HTR-8/SVneo (cell line): ENCODE data around the gene PRR12.

ENCODE experiments used
- DNase-seq: peaks from one replicate; pipeline ENCODE4 v3.0.0; 2011; ENCODE audit warnings: low spot score, mixed read lengths; ENCODE audit not compliant: insufficient read length
- FAIRE-seq: peaks from 2 replicates; lab custom pipeline; 2011; peaks lifted over from hg19 to GRCh38; lab: Jason Lieb, UNC

PRR12 gene, protein sequence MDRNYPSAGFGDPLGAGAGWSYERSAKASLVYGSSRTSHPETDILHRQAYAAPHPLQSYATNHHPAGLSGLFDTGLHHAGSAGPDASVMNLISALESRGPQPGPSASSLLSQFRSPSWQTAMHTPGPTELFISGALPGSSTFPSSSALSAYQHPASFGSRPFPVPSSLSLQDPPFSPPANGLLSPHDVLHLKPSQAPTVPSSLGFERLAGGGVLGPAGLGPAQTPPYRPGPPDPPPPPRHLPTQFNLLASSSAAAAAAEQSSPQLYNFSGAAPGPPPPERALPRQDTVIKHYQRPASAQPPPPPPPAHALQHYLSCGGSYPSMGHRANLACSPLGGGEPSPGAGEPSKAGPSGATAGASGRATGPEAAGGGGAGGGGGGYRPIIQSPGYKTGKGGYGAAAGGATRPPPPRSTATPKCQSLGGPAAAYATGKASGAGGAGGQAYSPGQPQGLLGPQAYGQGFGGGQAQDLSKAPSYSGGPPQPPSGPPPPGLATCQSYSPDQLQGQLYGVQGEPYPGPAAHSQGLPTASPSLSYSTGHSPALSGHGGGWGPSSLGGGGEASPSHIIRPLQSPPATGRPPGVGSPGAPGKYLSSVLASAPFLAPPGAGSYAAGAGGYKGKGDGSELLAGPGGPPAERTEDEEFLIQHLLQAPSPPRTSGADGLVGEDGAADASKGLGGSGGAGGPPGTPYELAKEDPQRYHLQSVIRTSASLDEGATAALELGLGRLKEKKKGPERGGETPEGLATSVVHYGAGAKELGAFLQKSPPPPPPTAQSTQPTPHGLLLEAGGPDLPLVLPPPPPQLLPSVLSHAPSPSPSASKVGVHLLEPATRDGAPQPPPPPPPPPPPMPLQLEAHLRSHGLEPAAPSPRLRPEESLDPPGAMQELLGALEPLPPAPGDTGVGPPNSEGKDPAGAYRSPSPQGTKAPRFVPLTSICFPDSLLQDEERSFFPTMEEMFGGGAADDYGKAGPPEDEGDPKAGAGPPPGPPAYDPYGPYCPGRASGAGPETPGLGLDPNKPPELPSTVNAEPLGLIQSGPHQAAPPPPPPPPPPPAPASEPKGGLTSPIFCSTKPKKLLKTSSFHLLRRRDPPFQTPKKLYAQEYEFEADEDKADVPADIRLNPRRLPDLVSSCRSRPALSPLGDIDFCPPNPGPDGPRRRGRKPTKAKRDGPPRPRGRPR (N-terminal part only)

DNA sequence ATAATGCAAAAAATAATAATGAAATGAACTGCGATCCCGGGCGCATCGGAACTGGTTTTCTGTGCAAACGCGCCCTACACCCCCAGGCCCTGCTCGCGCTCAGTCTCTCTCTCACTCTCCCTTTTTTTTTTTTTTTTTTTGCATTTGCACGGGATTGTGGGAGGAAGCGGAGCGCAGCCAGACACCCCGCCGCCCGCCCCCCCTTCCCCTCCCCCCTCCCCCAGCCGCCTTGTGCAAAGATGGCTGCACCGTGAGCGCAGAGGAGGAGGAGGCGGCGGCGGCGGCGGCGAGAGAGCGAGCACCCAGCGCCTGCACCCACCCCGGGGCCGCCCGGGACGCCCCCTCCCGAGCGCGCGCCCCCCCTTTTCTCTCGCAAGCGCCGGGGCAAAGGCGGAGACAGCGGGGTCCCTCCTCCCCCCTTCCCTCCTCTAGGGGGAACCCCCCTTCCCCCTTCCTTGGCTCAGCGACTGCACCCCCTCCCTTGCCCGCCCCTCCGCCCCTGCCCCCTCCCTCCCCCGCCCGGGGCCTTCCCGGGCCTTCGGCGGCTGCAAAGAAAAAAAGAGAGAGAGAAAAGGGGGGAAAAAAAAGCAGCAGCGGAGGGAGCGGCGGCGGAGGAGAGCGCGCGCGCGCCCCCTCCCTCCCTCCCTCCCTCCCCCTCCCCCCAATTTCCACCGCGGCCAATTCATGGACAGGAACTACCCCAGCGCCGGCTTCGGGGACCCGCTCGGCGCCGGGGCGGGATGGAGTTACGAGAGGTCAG lies at the start of gene PRR12:
PRR12 (plus strand) TSS at position 212 of the 760 bp plus-strand sequence; CDS start at position 685, 473 bp downstream.
- DNase-seq (peak; percentile 80), FAIRE-seq (no peak)

DNA sequence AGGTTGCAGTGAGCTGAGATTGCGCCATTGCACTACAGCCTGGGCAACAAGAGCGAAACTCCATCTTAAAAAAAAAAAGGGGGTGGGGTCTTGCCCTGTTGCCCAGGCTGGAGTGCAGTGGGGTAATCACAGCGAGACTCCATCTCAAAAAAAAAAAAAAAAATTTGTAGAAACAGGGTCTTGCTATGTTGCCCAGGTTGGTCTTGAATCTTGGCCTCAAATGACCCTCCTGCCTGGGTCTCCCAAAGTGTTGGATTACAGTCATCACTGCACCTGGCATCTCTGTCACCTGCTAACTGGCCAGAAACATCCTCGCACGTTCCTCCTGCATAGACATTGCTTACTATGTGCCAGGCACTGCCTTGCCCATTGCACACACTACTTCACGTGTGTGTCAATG lies 49.1 kb upstream of the PRR12 start:
- FAIRE-seq: no peak
- no peak for DNase-seq

DNA sequence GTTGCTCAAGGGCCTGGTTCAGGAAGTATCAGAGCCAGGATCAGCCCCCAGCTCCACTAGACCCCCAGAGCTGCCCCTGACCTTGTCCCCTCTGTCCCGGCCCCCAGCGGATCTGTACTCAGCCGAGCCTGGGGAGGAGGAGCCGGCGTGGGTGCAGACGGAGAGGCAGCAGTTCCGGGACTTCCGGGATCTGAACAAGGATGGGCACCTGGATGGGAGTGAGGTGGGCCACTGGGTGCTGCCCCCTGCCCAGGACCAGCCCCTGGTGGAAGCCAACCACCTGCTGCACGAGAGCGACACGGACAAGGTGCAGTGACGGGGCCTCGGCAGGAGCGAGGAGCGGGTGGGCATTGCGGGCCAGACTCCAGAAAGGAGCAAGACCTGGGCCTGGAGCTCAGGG lies 48.5 kb upstream of the PRR12 start:
- no peak for FAIRE-seq
- DNase-seq: no peak

DNA sequence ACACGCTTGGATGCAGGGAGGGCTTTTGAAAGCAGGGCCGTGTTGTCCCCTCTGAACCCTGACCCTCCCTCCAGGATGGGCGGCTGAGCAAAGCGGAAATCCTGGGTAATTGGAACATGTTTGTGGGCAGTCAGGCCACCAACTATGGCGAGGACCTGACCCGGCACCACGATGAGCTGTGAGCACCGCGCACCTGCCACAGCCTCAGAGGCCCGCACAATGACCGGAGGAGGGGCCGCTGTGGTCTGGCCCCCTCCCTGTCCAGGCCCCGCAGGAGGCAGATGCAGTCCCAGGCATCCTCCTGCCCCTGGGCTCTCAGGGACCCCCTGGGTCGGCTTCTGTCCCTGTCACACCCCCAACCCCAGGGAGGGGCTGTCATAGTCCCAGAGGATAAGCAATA lies 48.0 kb upstream of the PRR12 start:
- DNase-seq: no peak
- no peak for FAIRE-seq

DNA sequence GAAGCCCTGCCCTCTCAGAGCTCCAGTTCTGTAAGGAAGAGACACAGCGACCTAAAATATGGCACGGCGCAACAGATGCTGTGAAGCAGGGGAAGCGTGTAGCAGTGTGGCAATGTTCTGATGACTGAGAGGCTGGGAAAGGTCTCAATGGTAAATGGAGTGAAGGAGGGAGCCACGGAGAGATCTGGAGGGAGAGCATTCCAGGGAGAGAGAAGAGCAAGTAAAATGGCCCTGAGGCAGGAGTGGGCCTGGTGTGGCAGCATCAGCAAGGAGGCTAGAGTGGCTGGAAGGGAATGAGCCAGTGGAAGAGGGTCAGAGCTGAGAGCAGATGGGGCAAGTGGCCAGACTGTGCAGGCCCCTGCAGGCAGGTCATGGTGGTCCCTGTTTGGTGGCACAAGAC lies 46.8 kb upstream of the PRR12 start:
- DNase-seq: no peak
- FAIRE-seq: no peak

DNA sequence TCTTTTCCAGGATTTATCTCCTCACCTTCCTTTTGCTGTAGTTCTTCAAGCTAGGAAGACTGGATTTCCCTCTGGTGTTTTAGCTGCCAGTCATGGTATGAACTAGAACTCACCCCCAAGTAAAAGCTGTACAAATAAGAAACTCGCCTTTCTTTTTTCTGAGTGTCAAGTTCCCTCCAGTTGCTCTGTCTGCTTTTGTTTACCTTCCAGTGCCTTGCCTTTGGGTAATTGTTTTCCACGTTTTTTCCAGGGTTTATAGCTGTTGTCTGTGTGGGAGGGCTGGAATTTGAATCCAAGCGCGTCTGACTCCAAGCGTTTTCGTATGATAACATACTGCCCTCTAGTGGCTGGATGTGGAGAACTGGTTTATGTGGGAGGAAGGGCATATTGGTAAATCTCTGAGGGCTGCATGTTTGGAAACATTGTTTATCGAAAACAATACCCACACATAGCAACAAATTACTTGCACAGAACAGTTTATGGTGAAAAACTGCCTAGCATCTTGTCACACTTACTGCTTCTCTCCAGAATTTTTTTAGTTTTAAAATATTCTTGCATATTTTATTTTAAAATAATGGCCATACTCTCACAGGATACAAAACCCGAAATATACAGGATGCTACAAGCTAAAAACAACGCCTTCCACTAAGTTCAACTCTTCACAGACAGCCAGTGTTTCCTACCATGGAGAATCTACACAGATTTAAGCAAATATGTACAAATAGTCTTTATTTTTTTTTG lies 44.0 kb upstream of the PRR12 start:
- FAIRE-seq (peak; percentile 77), DNase-seq (peak; percentile 85)

DNA sequence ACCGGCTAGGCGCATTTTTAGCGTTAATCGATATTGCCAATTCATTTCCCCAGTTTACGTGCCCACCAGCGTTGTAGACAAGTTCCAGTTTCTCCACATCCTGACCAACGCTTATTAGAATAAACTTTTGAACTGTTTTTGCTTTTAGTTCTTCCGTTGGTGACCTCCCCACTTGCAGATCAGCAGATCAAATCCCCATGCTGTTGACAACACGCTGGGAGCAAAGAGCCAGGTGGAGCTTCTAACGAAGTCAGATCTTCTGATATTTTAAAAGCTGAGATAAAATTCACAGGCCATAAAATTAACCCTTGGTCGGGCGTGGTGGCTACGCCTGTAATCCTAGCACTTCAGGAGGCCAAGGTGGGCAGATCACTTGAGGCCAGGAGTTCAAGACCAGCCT lies 41.9 kb upstream of the PRR12 start:
- DNase-seq (no peak), FAIRE-seq (no peak)

DNA sequence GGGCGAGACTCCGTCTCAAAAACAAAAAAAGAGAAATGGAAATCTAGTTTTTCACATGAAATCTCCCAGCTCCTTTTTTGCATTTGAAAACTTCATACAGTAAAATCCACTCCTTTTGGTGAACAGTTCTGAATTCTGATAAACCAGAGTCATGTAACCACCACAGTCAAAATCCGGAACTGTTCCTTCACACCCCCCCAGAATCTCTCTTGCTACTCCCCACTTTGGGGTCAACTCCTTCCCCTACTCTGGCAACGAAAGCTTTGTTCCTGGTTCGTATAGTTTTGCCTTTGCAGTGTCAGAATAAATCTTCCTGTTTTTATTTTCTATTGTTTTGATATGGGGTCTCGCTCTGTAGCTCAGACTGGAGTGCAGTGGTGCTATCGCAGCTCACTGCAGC lies 39.5 kb upstream of the PRR12 start:
- no peak for FAIRE-seq
- DNase-seq: no peak

DNA sequence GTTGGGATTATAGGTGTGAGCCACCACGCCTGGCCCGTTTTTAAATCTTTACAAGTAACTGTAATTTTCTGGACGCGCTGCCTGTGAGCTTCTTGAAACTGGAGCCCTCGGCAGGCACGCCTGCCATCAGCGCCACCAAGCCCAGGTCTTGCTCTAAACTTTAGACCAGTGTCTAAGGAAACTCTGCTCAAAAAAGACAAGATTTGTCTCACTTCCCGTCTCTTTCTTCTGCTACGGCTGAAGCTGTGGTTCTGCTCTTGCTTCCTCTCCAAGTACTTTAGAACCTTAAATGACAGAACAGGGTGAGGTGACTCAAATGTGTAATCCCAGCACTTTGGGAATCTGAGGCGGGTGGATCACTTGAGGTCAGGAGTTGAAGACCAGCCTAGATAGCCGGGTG lies 38.2 kb upstream of the PRR12 start:
- FAIRE-seq (no peak), DNase-seq (no peak)

DNA sequence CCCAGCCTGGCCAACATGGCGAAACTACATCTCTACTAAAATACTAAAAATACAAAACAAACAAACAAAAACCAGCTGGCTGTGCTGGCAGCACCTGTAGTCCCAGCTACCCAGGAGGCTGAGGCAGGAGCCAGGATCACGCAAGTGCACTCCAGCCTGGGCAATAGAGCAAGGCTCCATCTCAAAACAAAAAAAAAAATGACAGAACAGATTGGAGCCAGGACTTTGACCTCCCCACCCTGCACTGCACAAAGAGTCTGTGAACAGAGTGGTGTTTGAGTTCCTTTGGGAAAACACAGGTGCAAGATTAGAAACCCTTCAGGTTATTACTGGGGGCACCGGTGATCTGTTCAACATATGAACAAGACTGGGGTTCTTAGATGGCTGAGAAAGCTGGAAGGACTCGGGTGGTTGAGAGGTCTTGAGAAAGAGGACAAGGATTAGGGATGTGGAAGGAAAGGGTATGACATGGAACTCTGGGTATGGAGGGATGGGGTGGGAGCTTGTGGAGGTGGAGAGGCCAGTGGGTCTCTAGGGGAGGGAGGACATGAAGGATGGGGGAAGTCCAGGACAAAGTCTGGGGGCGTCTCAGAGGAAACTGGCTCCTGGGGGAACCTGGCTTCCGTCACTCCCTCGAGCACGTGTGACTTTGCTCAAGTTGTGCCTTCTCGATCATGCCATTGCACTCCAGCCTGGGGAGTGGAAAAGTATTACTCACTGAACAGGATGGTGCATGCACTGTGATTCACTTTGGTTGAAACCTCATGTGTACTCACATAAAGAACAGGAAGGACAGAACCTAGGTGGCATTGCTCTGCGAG lies 37.3 kb upstream of the PRR12 start:
- peak; percentile 20 for FAIRE-seq
- no peak for DNase-seq

DNA sequence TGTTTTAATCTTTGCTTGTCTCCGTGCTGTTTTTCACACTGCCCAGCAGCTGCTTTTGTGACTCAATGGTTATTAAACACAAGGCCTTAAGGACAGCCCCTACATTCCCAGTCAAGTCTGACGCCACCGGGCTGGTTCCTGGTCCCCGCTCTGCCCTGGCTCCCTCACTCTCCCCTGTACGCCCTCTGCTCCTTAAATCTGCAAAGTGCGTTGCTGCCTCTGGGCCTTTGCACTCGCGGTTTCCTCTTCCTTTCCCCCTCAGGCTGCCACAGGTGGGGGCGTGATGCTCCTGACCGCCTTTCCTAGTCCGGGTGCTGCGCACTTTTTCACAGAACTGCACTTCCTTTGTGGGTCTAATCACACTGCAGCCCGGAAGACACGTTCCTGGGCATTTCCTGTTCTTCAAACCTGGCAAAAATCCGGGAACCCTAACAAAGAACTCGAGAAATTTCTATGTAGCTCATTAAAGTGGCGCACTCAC lies 36.2 kb upstream of the PRR12 start:
- DNase-seq (no peak), FAIRE-seq (no peak)

DNA sequence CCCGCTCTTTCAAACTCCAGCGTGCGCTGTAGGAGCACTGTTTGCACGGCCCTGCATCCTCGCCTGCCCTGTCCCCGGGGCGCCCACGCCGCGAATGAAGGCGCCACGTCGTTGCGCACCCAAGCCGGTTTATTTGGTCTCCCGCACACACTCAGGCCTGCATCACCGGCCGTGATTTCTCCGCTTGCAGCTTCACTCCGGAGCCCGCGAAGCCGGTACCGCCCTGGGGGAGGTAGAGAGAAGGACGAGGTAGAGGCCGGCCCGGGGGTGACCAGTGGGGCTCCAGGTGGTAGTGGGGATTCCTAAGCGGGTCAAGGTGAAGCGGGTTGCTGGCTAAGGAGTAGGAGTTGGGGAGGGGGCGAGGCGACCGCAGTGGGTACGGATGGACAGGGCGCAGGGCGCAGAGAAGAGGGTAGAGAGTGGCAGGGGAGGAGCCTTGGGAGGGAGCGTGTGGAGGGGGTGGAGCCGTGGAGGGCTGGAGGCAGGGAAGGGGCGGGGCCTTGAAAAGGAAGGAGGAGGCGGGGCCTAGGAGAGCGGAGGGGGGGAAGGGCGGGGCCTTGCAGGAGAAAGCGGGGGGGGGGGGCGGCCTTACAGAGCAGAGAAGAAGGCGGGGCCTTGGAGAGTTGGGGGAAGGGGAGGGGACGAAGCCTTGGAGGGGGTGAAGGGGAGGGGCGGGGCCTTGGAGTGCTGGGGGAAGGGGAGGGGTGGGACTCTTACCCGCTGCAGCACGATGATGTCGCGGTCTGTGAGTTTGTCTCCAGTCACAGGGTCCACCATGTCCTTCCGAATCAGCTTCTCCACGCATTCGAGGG lies 35.2 kb upstream of the PRR12 start:
- FAIRE-seq (no peak), DNase-seq (no peak)

DNA sequence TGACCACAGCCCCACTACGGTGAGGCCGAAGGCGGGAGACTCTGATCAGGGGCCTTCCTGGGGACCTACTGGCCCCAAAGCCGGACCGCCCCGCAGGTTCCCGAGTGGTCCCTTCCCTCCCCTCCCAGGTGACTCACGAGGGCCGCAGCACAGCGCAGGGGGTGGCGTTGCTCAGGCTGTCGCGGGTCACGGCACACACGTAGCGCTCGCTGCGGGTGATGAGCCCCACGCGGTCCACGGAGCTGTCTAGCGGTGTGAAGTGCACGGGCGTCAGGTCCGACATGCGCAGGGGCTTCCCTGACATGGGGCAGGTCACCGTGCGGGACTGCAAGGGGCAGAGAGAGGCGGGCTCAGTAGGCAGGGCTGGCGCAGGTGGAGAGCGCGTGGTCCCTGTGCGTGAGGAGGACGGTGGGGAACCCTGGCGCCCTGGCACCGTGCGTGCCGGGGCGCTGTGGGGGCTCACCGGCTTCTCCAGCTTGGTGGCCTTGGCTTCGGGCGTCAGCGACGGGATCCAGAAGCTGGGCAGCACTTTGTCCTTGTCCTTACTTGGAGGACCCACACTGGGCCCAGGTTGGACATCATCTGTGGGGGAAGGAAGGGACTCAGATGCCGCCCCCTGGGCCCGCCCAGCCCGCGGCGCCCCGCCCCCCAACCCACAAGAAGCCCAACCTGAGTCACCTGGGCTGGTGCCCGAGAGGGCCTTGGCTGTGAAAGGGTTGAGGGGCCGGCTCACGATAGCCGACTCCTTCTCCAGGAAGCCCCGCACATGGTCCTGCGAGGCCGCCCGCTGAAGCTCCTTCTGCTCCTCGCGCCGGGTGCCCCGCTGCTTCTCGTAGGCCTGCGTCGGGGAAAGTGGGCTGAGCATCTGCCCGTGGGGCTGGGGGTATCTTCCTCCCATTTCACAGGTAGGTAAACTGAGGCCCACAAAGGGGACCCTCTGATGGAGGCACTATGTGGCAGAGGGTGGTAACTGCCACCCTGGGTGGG lies 34.3 kb upstream of the PRR12 start:
- FAIRE-seq (no peak), DNase-seq (no peak)

DNA sequence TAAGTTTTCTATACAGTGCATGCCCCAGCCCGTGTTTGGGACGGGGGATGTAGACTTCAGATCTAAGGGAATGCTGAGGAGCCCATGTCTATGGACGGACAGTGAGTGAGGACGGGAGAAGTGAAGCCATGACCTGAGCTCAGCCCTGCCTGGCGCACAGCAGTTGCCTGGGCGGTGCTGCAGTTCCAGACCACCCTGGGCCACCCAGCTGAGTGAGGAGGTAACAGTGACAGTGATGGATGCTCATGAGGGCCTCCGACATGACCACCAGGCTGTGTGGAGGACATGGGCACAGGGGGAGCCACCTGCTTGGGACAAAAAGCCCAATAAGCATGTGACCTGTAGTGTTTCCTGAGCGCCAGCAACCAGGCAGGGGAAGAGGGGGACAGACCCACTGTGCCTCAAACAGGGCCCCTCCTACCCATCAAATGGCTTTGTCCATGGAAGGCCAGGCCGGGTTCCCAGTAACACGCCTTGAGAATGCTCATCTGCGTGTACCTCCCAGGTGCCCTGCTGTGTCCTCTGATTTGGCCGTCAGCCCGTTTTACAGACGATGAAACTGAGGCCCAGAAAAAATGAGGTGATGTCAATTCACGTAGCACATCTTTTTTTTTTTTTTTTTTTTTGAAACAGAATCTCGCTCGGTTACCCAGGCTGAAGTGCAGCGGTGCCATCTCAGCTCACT lies 33.2 kb upstream of the PRR12 start:
- DNase-seq (no peak), FAIRE-seq (no peak)

DNA sequence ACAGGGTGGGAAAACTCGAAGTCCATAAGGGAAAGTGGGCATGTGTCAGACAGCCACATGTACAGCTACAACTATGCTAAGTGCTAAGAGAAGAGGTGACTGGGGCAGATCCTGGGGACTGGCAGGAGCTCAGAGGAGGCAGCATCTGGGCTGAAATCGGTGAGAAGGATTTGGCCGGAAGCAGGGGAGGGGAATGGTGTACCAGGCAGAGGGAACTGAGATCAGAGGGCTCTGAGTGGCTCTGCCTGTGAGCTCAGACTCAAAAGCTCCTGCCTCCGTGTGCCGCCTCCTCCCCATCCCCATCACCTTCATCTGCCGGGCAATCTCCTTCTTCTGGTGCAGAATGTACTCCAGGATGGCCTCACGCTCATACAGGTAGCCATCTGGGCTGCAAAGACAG lies 32.4 kb upstream of the PRR12 start:
- DNase-seq: no peak
- no peak for FAIRE-seq

DNA sequence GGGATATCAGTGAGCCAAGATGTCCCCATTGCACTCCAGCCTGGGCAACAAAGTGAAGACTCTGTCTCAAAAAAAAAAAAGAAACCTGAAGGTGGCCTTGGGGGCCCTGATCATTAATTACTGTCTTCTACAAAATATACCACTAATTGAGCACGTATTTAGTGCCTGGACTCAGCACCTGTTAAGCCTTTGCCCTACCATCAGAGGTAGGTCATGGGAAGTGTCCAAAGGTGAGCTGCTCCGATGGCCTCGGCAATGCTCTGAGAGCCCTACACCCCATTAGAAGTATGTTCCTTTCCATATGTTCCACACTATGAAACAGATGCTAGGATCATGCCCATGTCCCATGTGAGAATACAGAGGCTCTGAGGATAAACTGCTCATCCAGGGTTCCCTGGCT lies 31.5 kb upstream of the PRR12 start:
- no peak for FAIRE-seq
- no peak for DNase-seq
